SK-N-SH (cell line): ENCODE data around the gene AUH. TPM values are rescaled to one million over a fixed set of nuclear protein-coding genes. Genes with fewer than 3 reads are reported as not detected.

Experiments used
- CTCF ChIA-PET: fragments of 300-600, 350-600 bp; formaldehyde crosslinking; extraction: SDS; loops from one replicate; lab custom pipeline; 2021; lab: Yijun Ruan, JAX
- POLR2A ChIA-PET: fragments of 350-600 bp; sonication (Branson Sonifier 250); formaldehyde crosslinking; extraction: SDS; loops from one replicate; lab custom pipeline; 2020; ENCODE audit warnings: antibody characterized with exemption, inconsistent platforms; lab: Yijun Ruan, JAX
- DNase-seq: peaks from one replicate; pipeline ENCODE4 v3.0.0; 2012
- H2AFZ ChIP-seq: fragments of 200-600 bp; sonication (generic); 2 replicates; pipeline ENCODE4 v1.8.1; 2016; ENCODE audit warnings: antibody characterized with exemption, mild to moderate bottlenecking, low read depth
- H3F3A ChIP-seq: fragments of 200-600 bp; sonication (generic); replicated peaks from 2 replicates; pipeline ENCODE3; 2016; ENCODE audit warnings: antibody characterized with exemption, mild to moderate bottlenecking; ENCODE audit not compliant: insufficient read depth
- H3K27ac ChIP-seq, 2 experiments: fragments of 200-500 bp in 1 of 2; fragments of 200-600 bp in 1 of 2; sonication (Bioruptor generic) in 1 of 2; sonication (generic), shearing (Covaris generic) in 1 of 2; 2 replicates each; pipeline versions ENCODE4 v1.5.1 to v1.6.1; 2014 to 2016; ENCODE audit warnings: low read depth in 2 of 2, inconsistent platforms in 1 of 2, low read length in 1 of 2, mild to moderate bottlenecking in 1 of 2, mixed read lengths in 1 of 2
- H3K27me3 ChIP-seq: fragments of 200-600 bp; sonication (generic), shearing (Covaris generic); 2 replicates; pipeline ENCODE4 v1.6.1; 2016; ENCODE audit warnings: mixed run types; ENCODE audit not compliant: insufficient read depth
- H3K36me3 ChIP-seq, 2 experiments: fragments of 200-500 bp in 1 of 2; fragments of 200-600 bp in 1 of 2; sonication (Bioruptor generic) in 1 of 2; sonication (generic) in 1 of 2; replicated peaks in 1 of 2; 2 replicates each; pipeline versions ENCODE3 to v1.5.1; 2014 to 2016; ENCODE audit warnings: low read length in 1 of 2, mild to moderate bottlenecking in 1 of 2; ENCODE audit not compliant: insufficient read depth in 2 of 2, control insufficient read depth in 1 of 2
- H3K4me1 ChIP-seq, 2 experiments: fragments of 200-500 bp in 1 of 2; fragments of 200-600 bp in 1 of 2; sonication (Bioruptor generic) in 1 of 2; sonication (generic), shearing (Covaris generic) in 1 of 2; 2 replicates each; pipeline versions ENCODE4 v1.5.1 to v1.6.1; 2014 to 2016; ENCODE audit warnings: low read depth in 1 of 2, low read length in 1 of 2, mixed run types in 1 of 2; ENCODE audit not compliant: insufficient read depth in 2 of 2, control insufficient read depth in 1 of 2
- H3K4me2 ChIP-seq: fragments of 200-600 bp; sonication (generic), shearing (Covaris generic); 2 replicates; pipeline ENCODE4 v1.6.1; 2017; ENCODE audit warnings: mixed run types
- H3K4me3 ChIP-seq, 2 experiments: fragments of 200-500 bp in 1 of 2; fragments of 200-600 bp in 1 of 2; sonication (Bioruptor generic) in 1 of 2; sonication (generic), shearing (Covaris generic) in 1 of 2; 2 replicates each; pipeline versions ENCODE4 v1.5.1 to v1.8.1; 2014 to 2016; ENCODE audit warnings: low read depth in 2 of 2, inconsistent platforms in 1 of 2, low read length in 1 of 2, mild to moderate bottlenecking in 1 of 2, mixed read lengths in 1 of 2, moderate library complexity in 1 of 2
- H3K79me2 ChIP-seq: fragments of 200-600 bp; sonication (generic); 2 replicates; pipeline ENCODE4 v1.8.1; 2017; ENCODE audit warnings: mild to moderate bottlenecking; ENCODE audit not compliant: insufficient read depth
- H3K9ac ChIP-seq: fragments of 200-600 bp; sonication (generic); 2 replicates; pipeline ENCODE4 v1.6.1; 2017; ENCODE audit warnings: mixed run types
- H3K9me2 ChIP-seq: fragments of 200-600 bp; sonication (generic); 2 replicates; pipeline ENCODE4 v1.6.1; 2017; ENCODE audit warnings: mixed run types
- H3K9me3 ChIP-seq: fragments of 200-600 bp; sonication (generic); 2 replicates; pipeline ENCODE4 v1.6.1; 2017; ENCODE audit warnings: mixed run types, mild to moderate bottlenecking, moderate library complexity
- H4K20me1 ChIP-seq: fragments of 200-600 bp; sonication (generic); 2 replicates; pipeline ENCODE4 v1.6.1; 2017; ENCODE audit warnings: mild to moderate bottlenecking, mixed run types; ENCODE audit not compliant: insufficient read depth
- EP300 ChIP-seq, 2 experiments: IDR thresholded peaks; 2 replicates each; pipeline versions ENCODE4 v1.4.0 to v1.6.1; 2012; ENCODE audit warnings: borderline replicate concordance in 1 of 2, low read depth in 1 of 2, low read length in 1 of 2
- FOXJ3 ChIP-seq: sonication (generic); formaldehyde crosslinking; IDR thresholded peaks from 2 replicates; pipeline ENCODE4 v1.5.1; 2020; ENCODE audit warnings: mild to moderate bottlenecking, missing genetic modification reagents
- FOXM1 ChIP-seq: IDR thresholded peaks from 2 replicates; pipeline ENCODE4 v1.4.0; 2012; ENCODE audit warnings: low read depth, mild to moderate bottlenecking
- GABPA ChIP-seq: IDR thresholded peaks from 2 replicates; pipeline ENCODE4 v1.4.0; 2012; ENCODE audit warnings: low read depth, mild to moderate bottlenecking
- GATA2 ChIP-seq: sonication (generic); formaldehyde crosslinking; IDR thresholded peaks from 2 replicates; pipeline ENCODE4 v1.5.0; 2020; ENCODE audit warnings: mild to moderate bottlenecking, missing genetic modification reagents
- MEF2A ChIP-seq: IDR thresholded peaks from 2 replicates; pipeline ENCODE4 v1.4.0; 2012; ENCODE audit warnings: low read depth, borderline replicate concordance
- MXI1 ChIP-seq: IDR thresholded peaks from 2 replicates; pipeline ENCODE4 v1.6.1; 2012; ENCODE audit warnings: mild to moderate bottlenecking, low read depth, low read length, improper control_type of control experiment
- NRF1 ChIP-seq: IDR thresholded peaks from 2 replicates; pipeline ENCODE4 v1.6.1; 2012; ENCODE audit warnings: low read depth, mild to moderate bottlenecking, low read length
- POLR2AphosphoS5 ChIP-seq: IDR thresholded peaks from 2 replicates; pipeline ENCODE4 v1.6.1; 2012; ENCODE audit warnings: low read depth, low read length
- RAD21 ChIP-seq: IDR thresholded peaks from 2 replicates; pipeline ENCODE4 v1.6.1; 2012; ENCODE audit warnings: mild to moderate bottlenecking, low read length
- RFX5 ChIP-seq: IDR thresholded peaks from 2 replicates; pipeline ENCODE4 v1.6.1; 2012; ENCODE audit warnings: mild to moderate bottlenecking, improper control_type of control experiment, low read length
- SMC3 ChIP-seq: IDR thresholded peaks from 2 replicates; pipeline ENCODE4 v1.6.1; 2012; ENCODE audit warnings: low read depth, low read length, improper control_type of control experiment
- TCF12 ChIP-seq: IDR thresholded peaks from 2 replicates; pipeline ENCODE4 v1.4.0; 2012
- TEAD4 ChIP-seq: IDR thresholded peaks from 2 replicates; pipeline ENCODE4 v1.4.0; 2012; ENCODE audit warnings: mild to moderate bottlenecking, borderline replicate concordance; ENCODE audit not compliant: insufficient read depth
- USF1 ChIP-seq: IDR thresholded peaks from 2 replicates; pipeline ENCODE4 v1.4.0; 2012; ENCODE audit warnings: low read depth, borderline replicate concordance
- USF2 ChIP-seq: fragments of 150-350 bp; IDR thresholded peaks from 2 replicates; pipeline ENCODE4 v1.6.1; 2017; ENCODE audit warnings: antibody characterized with exemption, low read length, low read depth, borderline replicate concordance
- WGBS: methylation state at CpG from one replicate; pipeline ENCODE4 v1.1.6; 2017; ENCODE audit warnings: low lambda C conversion rate; 5-methylcytosine and 5-hydroxymethylcytosine counted together
- polyA plus RNA-seq, 3 experiments: library from polyadenylated mRNA; depleted of rRNA; stranded (reverse); fragments of >200 nt; gene quantifications; 2 replicates each; pipeline ENCODE4 v1.2.3, GENCODE V29; 2012
- TF ChIP-seq, protein P1 (sequence below): IDR thresholded peaks from 2 replicates; pipeline ENCODE4; 2012
- TF ChIP-seq, protein P2 (sequence below): IDR thresholded peaks from 2 replicates; pipeline ENCODE4 v1.4.0; 2012; ENCODE audit warnings: low read depth, borderline replicate concordance
- TF ChIP-seq, protein P3 (sequence below): fragments of 150-350 bp; IDR thresholded peaks from 2 replicates; pipeline ENCODE4 v1.6.1; 2016; ENCODE audit warnings: mild to moderate bottlenecking, low read depth, low read length
- TF ChIP-seq, protein P4 (sequence below): fragments of 200-600 bp; sonication (generic); IDR thresholded peaks from 2 replicates; pipeline ENCODE4 v1.6.1; 2017; ENCODE audit warnings: antibody characterized with exemption, mild to moderate bottlenecking, moderate library complexity

AUH gene
- polyA plus RNA-seq, 1 of the 3 experiments (the other 2 are of a cell fraction), result 7.6 TPM

GRCh38 chr9:91187311-91187964, 174.3 kb downstream of the AUH start:
- peaks cover under 1% of the 10 kb centered on the region for H3F3A ChIP-seq
- ChIA-PET POLR2A (no interaction called here), CTCF (no interaction called here)
- no peak overlapping the region for H3K4me3 ChIP-seq
- H3K4me1 ChIP-seq, result peaks cover 0 to 15% of the 10 kb centered on the region in 2 experiments; a peak in 2 of 4 replicates
- no peaks in the 10 kb centered on the region for H3K9me2 ChIP-seq
- no peak overlapping the region for H3K4me2 ChIP-seq
- H3K9me3 ChIP-seq, result no peaks in the 10 kb centered on the region
- no peaks in the 10 kb centered on the region for H3K79me2 ChIP-seq
- H3K27ac ChIP-seq, result peak overlapping the region in 1 of 2 experiments; percentile 15; a peak in 1 of 4 replicates
- 0 out of 2 replicates have a peak overlapping the region, but pooled peaks have one; percentile 36 for H2AFZ ChIP-seq
- H3K9ac ChIP-seq, result no peak overlapping the region
- no peak for DNase-seq
- 88% methylated on average over 9 of the region's 11 CpGs for WGBS
- H3K36me3 ChIP-seq, result no peaks in the 10 kb centered on the region
- H3K27me3 ChIP-seq, result no peaks in the 10 kb centered on the region
- no peaks in the 10 kb centered on the region for H4K20me1 ChIP-seq
- TF ChIP-seq SMC3, result no peak
- TF ChIP-seq MEF2A, result no peak
- TF ChIP-seq EP300 (IDR thresholded peaks at IDR 0.05; ENCODE audit: borderline replicate concordance in 1 of 2, low read depth in 1 of 2, low read length in 1 of 2), result no peak
- no peak for TF ChIP-seq FOXM1
- TF ChIP-seq, protein P1, sequence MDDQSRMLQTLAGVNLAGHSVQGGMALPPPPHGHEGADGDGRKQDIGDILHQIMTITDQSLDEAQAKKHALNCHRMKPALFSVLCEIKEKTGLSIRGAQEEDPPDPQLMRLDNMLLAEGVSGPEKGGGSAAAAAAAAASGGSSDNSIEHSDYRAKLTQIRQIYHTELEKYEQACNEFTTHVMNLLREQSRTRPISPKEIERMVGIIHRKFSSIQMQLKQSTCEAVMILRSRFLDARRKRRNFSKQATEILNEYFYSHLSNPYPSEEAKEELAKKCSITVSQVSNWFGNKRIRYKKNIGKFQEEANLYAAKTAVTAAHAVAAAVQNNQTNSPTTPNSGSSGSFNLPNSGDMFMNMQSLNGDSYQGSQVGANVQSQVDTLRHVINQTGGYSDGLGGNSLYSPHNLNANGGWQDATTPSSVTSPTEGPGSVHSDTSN, result no peak
- no peak for TF ChIP-seq GATA2 (CRISPR knock-in tag)
- TF ChIP-seq NRF1, result no peak
- no peak for TF ChIP-seq POLR2AphosphoS5
- TF ChIP-seq TCF12, result no peak
- TF ChIP-seq, protein P2, sequence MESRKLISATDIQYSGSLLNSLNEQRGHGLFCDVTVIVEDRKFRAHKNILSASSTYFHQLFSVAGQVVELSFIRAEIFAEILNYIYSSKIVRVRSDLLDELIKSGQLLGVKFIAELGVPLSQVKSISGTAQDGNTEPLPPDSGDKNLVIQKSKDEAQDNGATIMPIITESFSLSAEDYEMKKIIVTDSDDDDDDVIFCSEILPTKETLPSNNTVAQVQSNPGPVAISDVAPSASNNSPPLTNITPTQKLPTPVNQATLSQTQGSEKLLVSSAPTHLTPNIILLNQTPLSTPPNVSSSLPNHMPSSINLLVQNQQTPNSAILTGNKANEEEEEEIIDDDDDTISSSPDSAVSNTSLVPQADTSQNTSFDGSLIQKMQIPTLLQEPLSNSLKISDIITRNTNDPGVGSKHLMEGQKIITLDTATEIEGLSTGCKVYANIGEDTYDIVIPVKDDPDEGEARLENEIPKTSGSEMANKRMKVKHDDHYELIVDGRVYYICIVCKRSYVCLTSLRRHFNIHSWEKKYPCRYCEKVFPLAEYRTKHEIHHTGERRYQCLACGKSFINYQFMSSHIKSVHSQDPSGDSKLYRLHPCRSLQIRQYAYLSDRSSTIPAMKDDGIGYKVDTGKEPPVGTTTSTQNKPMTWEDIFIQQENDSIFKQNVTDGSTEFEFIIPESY, result no peak
- no peak for TF ChIP-seq MXI1
- TF ChIP-seq GABPA, result no peak
- TF ChIP-seq USF2, result no peak
- TF ChIP-seq RAD21, result no peak
- no peak for TF ChIP-seq FOXJ3 (CRISPR knock-in tag)
- TF ChIP-seq, protein P3, sequence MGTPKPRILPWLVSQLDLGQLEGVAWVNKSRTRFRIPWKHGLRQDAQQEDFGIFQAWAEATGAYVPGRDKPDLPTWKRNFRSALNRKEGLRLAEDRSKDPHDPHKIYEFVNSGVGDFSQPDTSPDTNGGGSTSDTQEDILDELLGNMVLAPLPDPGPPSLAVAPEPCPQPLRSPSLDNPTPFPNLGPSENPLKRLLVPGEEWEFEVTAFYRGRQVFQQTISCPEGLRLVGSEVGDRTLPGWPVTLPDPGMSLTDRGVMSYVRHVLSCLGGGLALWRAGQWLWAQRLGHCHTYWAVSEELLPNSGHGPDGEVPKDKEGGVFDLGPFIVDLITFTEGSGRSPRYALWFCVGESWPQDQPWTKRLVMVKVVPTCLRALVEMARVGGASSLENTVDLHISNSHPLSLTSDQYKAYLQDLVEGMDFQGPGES, result no peak
- TF ChIP-seq RFX5, result no peak
- TF ChIP-seq, protein P4, sequence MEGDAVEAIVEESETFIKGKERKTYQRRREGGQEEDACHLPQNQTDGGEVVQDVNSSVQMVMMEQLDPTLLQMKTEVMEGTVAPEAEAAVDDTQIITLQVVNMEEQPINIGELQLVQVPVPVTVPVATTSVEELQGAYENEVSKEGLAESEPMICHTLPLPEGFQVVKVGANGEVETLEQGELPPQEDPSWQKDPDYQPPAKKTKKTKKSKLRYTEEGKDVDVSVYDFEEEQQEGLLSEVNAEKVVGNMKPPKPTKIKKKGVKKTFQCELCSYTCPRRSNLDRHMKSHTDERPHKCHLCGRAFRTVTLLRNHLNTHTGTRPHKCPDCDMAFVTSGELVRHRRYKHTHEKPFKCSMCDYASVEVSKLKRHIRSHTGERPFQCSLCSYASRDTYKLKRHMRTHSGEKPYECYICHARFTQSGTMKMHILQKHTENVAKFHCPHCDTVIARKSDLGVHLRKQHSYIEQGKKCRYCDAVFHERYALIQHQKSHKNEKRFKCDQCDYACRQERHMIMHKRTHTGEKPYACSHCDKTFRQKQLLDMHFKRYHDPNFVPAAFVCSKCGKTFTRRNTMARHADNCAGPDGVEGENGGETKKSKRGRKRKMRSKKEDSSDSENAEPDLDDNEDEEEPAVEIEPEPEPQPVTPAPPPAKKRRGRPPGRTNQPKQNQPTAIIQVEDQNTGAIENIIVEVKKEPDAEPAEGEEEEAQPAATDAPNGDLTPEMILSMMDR, result no peak
- TF ChIP-seq TEAD4, result no peak
- no peak for TF ChIP-seq USF1
